ENCODE measurements around the gene PGA5. TPM values are rescaled to one million over a fixed set of nuclear protein-coding genes. Genes with fewer than 3 reads are reported as not detected.
"Not testable (repeated sequence)": the region's sequence is repeated elsewhere in the genome, so short reads cannot be mapped to it uniquely, and the experiment has no call there.

Gene PGA5
- total RNA-seq, 1 donor from 2014 or later = not detected

DNA sequence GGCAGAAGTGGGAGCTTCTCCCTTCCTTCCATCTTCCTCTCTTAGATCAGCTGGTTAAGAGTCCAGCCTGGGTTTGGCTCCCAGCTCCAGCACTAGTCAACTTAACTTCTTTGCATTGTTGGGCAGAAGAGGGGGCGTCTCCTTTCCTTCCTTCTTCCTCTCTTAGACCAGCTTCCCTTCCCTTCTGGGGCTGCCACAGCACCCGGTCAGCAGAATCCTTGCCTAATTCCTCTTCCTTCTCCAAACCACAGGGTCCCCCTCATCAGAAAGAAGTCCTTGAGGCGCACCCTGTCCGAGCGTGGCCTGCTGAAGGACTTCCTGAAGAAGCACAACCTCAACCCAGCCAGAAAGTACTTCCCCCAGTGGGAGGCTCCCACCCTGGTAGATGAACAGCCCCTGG, 18.3 kb upstream of the PGA5 start:
- not testable (repeated sequence) for H3K9me3 ChIP-seq (ENCODE audit: control insufficient read depth in 3 of 3, low read length in 3 of 3); H3K36me3 ChIP-seq (ENCODE audit: control insufficient read depth in 3 of 3, insufficient read depth in 3 of 3, low read length in 3 of 3); H3K4me1 ChIP-seq (ENCODE audit: control insufficient read depth in 3 of 3, insufficient read depth in 3 of 3, low read length in 3 of 3); H3K27me3 ChIP-seq (ENCODE audit: control insufficient read depth in 3 of 3, insufficient read depth in 3 of 3, low read length in 3 of 3); H3K27ac ChIP-seq (ENCODE audit: low read depth, low read length); H3K4me3 ChIP-seq (ENCODE audit: low read length in 3 of 3); H3K9ac ChIP-seq (ENCODE audit: low read depth in 1 of 3, low read length in 3 of 3)

DNA sequence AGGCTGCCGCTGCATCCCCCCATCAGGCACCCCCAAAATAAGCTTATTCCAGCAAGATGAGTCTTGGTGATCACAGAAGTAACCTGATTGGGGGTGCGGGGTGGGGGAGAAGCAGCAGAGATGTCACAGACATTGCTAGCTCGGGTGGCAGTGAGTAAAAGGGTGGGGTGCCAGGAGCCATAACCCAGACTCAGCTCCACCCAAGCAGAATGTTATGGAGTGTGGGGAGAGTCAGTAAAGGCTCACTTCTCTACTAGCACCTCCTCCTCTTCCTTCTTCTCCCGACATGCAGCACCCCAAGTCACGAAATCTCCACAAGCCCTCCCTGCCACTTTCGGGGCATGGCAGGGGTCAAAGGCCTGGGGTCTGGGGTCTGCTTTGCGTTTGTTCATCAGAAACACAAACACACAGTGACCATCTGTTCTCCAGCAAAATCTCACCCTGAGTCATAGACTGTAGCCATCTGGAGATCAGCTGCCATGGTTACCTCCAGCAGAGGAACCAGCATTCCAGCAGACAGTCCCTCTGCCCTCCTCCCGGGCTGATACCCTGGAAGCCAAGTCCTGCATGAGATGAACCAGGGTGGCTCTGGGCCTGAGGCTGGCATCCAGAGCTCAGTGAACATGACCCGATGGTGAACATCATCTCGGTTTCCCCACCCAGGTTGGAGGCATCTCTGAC, 14.4 kb upstream of the PGA5 start:
- not testable (repeated sequence) for H3K36me3 ChIP-seq (ENCODE audit: control insufficient read depth in 3 of 3, insufficient read depth in 3 of 3, low read length in 3 of 3); H3K4me1 ChIP-seq (ENCODE audit: control insufficient read depth in 3 of 3, insufficient read depth in 3 of 3, low read length in 3 of 3); H3K27me3 ChIP-seq (ENCODE audit: control insufficient read depth in 3 of 3, insufficient read depth in 3 of 3, low read length in 3 of 3); H3K27ac ChIP-seq (ENCODE audit: low read depth, low read length); H3K9ac ChIP-seq (ENCODE audit: low read depth in 1 of 3, low read length in 3 of 3); H3K4me3 ChIP-seq (ENCODE audit: low read length in 3 of 3); H3K9me3 ChIP-seq (ENCODE audit: control insufficient read depth in 3 of 3, low read length in 3 of 3)

DNA sequence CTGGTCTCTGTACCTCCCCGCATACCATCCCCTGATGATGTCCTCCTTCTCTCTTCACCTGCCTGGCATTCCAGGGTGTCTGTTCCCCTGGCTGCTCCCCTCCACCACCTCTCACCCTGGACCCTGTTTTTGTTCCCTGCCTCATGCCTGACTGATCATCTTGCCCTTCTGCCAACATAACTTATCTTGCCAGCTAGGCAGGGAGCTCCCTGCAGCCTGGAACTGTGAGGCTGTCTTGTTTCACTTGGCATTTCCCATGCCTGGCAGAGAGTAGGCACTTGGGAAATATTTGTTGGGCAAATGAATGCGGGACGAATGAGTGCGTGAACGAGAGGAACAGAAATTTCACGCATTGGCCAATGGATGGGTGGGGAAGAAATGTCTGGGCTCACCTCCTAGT, 11.5 kb upstream of the PGA5 start:
- H3K9me3 ChIP-seq (ENCODE audit: control insufficient read depth in 3 of 3, low read length in 3 of 3); H3K27me3 ChIP-seq (ENCODE audit: control insufficient read depth in 3 of 3, insufficient read depth in 3 of 3, low read length in 3 of 3); H3K27ac ChIP-seq (ENCODE audit: low read depth, low read length); H3K4me1 ChIP-seq (ENCODE audit: control insufficient read depth in 3 of 3, insufficient read depth in 3 of 3, low read length in 3 of 3); H3K9ac ChIP-seq (ENCODE audit: low read depth in 1 of 3, low read length in 3 of 3); H3K36me3 ChIP-seq (ENCODE audit: control insufficient read depth in 3 of 3, insufficient read depth in 3 of 3, low read length in 3 of 3); H3K4me3 ChIP-seq (ENCODE audit: low read length in 3 of 3): not testable (repeated sequence)

DNA sequence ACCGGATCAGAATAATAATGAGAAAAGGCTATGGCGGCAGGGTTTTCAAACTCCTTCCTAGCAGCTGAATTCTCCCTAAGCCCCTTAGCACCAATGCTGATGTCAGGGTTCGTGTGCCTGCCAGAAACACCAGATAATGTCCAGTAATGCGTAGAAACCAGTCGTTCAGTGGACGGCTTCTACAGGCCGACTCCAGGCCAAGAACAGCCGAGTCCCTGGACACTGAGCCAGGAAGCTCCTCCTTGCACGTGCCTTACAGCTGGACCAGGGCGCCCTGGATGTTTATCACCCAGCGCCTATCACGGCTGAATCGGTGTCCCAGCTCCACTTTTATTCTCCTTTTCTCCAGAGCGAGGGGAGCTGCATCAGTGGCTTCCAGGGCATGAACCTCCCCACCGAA, 9.9 kb upstream of the PGA5 start:
- not testable (repeated sequence) for H3K9me3 ChIP-seq (ENCODE audit: control insufficient read depth in 3 of 3, low read length in 3 of 3); H3K4me1 ChIP-seq (ENCODE audit: control insufficient read depth in 3 of 3, insufficient read depth in 3 of 3, low read length in 3 of 3); H3K36me3 ChIP-seq (ENCODE audit: control insufficient read depth in 3 of 3, insufficient read depth in 3 of 3, low read length in 3 of 3); H3K27me3 ChIP-seq (ENCODE audit: control insufficient read depth in 3 of 3, insufficient read depth in 3 of 3, low read length in 3 of 3); H3K4me3 ChIP-seq (ENCODE audit: low read length in 3 of 3); H3K9ac ChIP-seq (ENCODE audit: low read depth in 1 of 3, low read length in 3 of 3); H3K27ac ChIP-seq (ENCODE audit: low read depth, low read length)

DNA sequence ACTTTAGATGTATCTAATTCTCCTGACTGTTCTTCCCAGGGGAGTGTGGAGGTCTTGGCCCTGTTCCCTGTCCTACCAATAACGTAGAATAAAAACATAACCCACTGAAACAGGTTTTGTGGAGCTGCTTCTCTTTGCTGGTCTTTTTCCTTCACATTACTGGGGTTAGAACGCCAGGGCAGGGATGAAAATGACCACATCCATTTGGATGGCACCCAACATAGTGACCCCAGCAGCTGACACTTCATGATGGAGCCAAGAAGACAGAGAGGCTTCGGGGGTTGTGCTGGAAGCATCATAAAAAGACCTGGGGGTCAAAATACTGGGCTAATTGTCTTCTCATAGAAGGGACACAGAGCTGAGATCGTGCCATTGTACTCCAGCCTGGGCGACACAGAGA, 9.4 kb upstream of the PGA5 start:
- H3K27me3 ChIP-seq (ENCODE audit: control insufficient read depth in 3 of 3, insufficient read depth in 3 of 3, low read length in 3 of 3); H3K9ac ChIP-seq (ENCODE audit: low read depth in 1 of 3, low read length in 3 of 3); H3K9me3 ChIP-seq (ENCODE audit: control insufficient read depth in 3 of 3, low read length in 3 of 3); H3K4me1 ChIP-seq (ENCODE audit: control insufficient read depth in 3 of 3, insufficient read depth in 3 of 3, low read length in 3 of 3); H3K27ac ChIP-seq (ENCODE audit: low read depth, low read length); H3K36me3 ChIP-seq (ENCODE audit: control insufficient read depth in 3 of 3, insufficient read depth in 3 of 3, low read length in 3 of 3); H3K4me3 ChIP-seq (ENCODE audit: low read length in 3 of 3): not testable (repeated sequence)

DNA sequence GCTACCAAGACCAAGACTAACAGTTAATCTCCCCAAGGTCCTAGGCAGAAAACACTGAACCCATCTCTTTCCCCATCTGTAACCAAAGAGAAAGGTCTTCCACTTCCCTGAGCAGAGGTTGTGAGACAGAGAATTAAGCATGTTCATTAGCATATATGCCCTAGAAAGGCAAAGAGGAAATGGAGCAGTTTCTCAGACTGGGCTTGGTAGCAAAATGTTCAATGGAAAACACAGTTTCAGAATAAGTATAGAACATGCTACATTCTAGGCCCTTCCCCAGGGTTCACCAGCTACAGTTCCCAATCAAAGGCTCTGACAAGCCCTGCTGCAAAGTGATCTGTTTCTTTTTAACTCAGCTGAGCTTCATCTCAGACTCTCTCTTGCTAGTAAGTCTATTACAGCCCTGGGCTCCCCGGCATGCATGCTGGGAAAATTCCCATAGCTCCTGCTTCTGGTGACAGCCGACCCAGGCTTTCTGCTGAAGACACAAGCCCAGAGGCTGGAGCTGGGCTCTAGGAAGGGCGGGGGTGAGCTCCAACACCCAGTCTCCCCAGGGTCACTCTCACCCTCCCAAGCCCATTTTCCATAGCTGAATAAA, 8.3 kb upstream of the PGA5 start:
- not testable (repeated sequence) for H3K27ac ChIP-seq (ENCODE audit: low read depth, low read length); H3K9me3 ChIP-seq (ENCODE audit: control insufficient read depth in 3 of 3, low read length in 3 of 3); H3K9ac ChIP-seq (ENCODE audit: low read depth in 1 of 3, low read length in 3 of 3)

DNA sequence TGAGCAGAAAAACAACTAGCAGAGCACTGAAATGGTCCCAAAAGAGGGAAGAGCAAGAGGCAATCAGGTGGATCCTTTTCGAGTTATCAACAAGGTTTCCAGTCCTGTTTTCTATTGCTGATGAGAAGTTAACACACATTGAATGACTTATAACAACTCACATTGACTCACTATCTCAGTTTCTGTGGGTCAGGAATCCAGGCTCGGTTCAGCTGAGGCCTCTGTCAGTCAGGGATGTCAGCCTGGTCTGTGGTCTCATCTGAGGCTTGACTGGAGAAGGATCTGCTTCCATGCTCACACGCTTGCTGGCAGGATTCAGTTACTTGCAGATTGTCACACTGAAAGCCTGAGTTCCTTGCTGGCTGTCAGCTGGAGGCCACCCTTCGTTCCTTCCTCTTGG, 3.8 kb upstream of the PGA5 start:
- not testable (repeated sequence) for H3K27me3 ChIP-seq (ENCODE audit: control insufficient read depth in 3 of 3, insufficient read depth in 3 of 3, low read length in 3 of 3); H3K27ac ChIP-seq (ENCODE audit: low read depth, low read length); H3K9me3 ChIP-seq (ENCODE audit: control insufficient read depth in 3 of 3, low read length in 3 of 3); H3K4me3 ChIP-seq (ENCODE audit: low read length in 3 of 3); H3K36me3 ChIP-seq (ENCODE audit: control insufficient read depth in 3 of 3, insufficient read depth in 3 of 3, low read length in 3 of 3); H3K9ac ChIP-seq (ENCODE audit: low read depth in 1 of 3, low read length in 3 of 3); H3K4me1 ChIP-seq (ENCODE audit: control insufficient read depth in 3 of 3, insufficient read depth in 3 of 3, low read length in 3 of 3)

More for the DNA sequence above, 8.3 kb upstream of the PGA5 start:
- not testable (repeated sequence) for H3K36me3 ChIP-seq (ENCODE audit: control insufficient read depth in 3 of 3, insufficient read depth in 3 of 3, low read length in 3 of 3); H3K4me3 ChIP-seq (ENCODE audit: low read length in 3 of 3); H3K27me3 ChIP-seq (ENCODE audit: control insufficient read depth in 3 of 3, insufficient read depth in 3 of 3, low read length in 3 of 3); H3K4me1 ChIP-seq (ENCODE audit: control insufficient read depth in 3 of 3, insufficient read depth in 3 of 3, low read length in 3 of 3)

DNA sequence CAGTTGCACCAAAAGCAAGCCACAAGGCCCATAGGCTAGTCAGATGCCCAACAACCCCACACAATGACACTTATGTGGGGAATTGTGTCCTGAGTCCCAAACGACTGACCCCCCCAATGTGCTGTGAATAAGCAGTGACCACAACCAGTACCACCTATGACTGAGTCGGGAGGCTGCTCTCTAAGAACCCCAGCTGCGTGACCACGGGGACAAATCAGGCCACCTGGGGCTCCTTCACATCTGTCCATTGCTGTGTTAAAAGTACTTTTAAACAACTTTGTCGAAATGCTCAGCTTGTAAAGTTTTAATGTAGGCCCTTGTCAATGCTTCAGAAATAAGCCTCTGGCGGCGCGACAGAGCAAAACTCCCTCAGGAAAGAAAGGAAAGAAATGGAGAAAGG, 687 bp upstream of the PGA5 start:
- not testable (repeated sequence) for H3K36me3 ChIP-seq (ENCODE audit: control insufficient read depth in 3 of 3, insufficient read depth in 3 of 3, low read length in 3 of 3); H3K4me1 ChIP-seq (ENCODE audit: control insufficient read depth in 3 of 3, insufficient read depth in 3 of 3, low read length in 3 of 3); H3K4me3 ChIP-seq (ENCODE audit: low read length in 3 of 3); H3K27ac ChIP-seq (ENCODE audit: low read depth, low read length); H3K9ac ChIP-seq (ENCODE audit: low read depth in 1 of 3, low read length in 3 of 3); H3K27me3 ChIP-seq (ENCODE audit: control insufficient read depth in 3 of 3, insufficient read depth in 3 of 3, low read length in 3 of 3); H3K9me3 ChIP-seq (ENCODE audit: control insufficient read depth in 3 of 3, low read length in 3 of 3)

DNA sequence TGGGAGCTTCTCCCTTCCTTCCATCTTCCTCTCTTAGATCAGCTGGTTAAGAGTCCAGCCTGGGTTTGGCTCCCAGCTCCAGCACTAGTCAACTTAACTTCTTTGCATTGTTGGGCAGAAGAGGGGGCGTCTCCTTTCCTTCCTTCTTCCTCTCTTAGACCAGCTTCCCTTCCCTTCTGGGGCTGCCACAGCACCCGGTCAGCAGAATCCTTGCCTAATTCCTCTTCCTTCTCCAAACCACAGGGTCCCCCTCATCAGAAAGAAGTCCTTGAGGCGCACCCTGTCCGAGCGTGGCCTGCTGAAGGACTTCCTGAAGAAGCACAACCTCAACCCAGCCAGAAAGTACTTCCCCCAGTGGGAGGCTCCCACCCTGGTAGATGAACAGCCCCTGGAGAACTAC, 551 bp downstream of the PGA5 start:
- H3K9me3 ChIP-seq (ENCODE audit: control insufficient read depth in 3 of 3, low read length in 3 of 3); H3K27me3 ChIP-seq (ENCODE audit: control insufficient read depth in 3 of 3, insufficient read depth in 3 of 3, low read length in 3 of 3); H3K27ac ChIP-seq (ENCODE audit: low read depth, low read length); H3K36me3 ChIP-seq (ENCODE audit: control insufficient read depth in 3 of 3, insufficient read depth in 3 of 3, low read length in 3 of 3); H3K4me3 ChIP-seq (ENCODE audit: low read length in 3 of 3); H3K9ac ChIP-seq (ENCODE audit: low read depth in 1 of 3, low read length in 3 of 3); H3K4me1 ChIP-seq (ENCODE audit: control insufficient read depth in 3 of 3, insufficient read depth in 3 of 3, low read length in 3 of 3): not testable (repeated sequence)

DNA sequence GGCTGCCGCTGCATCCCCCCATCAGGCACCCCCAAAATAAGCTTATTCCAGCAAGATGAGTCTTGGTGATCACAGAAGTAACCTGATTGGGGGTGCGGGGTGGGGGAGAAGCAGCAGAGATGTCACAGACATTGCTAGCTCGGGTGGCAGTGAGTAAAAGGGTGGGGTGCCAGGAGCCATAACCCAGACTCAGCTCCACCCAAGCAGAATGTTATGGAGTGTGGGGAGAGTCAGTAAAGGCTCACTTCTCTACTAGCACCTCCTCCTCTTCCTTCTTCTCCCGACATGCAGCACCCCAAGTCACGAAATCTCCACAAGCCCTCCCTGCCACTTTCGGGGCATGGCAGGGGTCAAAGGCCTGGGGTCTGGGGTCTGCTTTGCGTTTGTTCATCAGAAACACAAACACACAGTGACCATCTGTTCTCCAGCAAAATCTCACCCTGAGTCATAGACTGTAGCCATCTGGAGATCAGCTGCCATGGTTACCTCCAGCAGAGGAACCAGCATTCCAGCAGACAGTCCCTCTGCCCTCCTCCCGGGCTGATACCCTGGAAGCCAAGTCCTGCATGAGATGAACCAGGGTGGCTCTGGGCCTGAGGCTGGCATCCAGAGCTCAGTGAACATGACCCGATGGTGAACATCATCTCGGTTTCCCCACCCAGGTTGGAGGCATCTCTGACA, 4.4 kb downstream of the PGA5 start:
- not testable (repeated sequence) for H3K36me3 ChIP-seq (ENCODE audit: control insufficient read depth in 3 of 3, insufficient read depth in 3 of 3, low read length in 3 of 3); H3K9ac ChIP-seq (ENCODE audit: low read depth in 1 of 3, low read length in 3 of 3); H3K27ac ChIP-seq (ENCODE audit: low read depth, low read length); H3K4me3 ChIP-seq (ENCODE audit: low read length in 3 of 3); H3K4me1 ChIP-seq (ENCODE audit: control insufficient read depth in 3 of 3, insufficient read depth in 3 of 3, low read length in 3 of 3); H3K9me3 ChIP-seq (ENCODE audit: control insufficient read depth in 3 of 3, low read length in 3 of 3); H3K27me3 ChIP-seq (ENCODE audit: control insufficient read depth in 3 of 3, insufficient read depth in 3 of 3, low read length in 3 of 3)

Measured in skeletal muscle tissue (tissue), 4 donors.